ENCODE results near the gene OLA1. TPM values are rescaled to one million over a fixed set of nuclear protein-coding genes. Genes with fewer than 3 reads are reported as not detected.

The OLA1 gene
- total RNA-seq, 1 donor from 2014 or later: 118 TPM

DNA sequence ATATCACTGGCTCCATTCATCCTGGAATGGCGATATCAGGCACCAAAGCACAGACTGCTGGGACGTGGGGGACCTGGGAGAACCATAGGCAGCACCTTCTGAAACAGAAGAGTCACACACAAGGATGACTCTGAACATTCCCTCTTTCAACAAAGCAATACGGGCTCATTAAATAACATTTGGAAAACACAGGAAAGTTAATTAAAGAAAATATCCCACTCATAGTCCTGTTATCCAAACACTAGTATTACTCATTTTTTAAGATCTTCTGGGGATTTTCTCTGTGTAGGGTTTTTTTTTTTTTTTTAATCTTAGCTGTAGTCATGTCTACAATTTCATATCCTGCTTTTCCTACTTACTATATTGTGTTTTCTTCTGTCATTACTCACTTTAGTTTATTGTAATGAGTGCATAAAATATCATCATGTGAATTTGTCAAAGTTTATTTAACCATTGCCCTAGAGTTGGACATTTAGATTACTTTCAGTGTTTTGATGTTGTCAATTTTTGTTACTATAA lies 213.2 kb downstream of the OLA1 start:
- Mint-ChIP-seq H3K27ac (no peak overlapping the region), H3K9me3 (ENCODE audit: low read depth) (no peaks in the 10 kb centered on the region), H3K4me1 (ENCODE audit: low read depth) (peaks cover 6% of the 10 kb centered on the region), H3K36me3 (ENCODE audit: insufficient read depth) (no peaks in the 10 kb centered on the region), H3K4me3 (ENCODE audit: low read depth) (no peak overlapping the region), H3K27me3 (peaks cover 49% of the 10 kb centered on the region)
- TF ChIP-seq, protein P1, sequence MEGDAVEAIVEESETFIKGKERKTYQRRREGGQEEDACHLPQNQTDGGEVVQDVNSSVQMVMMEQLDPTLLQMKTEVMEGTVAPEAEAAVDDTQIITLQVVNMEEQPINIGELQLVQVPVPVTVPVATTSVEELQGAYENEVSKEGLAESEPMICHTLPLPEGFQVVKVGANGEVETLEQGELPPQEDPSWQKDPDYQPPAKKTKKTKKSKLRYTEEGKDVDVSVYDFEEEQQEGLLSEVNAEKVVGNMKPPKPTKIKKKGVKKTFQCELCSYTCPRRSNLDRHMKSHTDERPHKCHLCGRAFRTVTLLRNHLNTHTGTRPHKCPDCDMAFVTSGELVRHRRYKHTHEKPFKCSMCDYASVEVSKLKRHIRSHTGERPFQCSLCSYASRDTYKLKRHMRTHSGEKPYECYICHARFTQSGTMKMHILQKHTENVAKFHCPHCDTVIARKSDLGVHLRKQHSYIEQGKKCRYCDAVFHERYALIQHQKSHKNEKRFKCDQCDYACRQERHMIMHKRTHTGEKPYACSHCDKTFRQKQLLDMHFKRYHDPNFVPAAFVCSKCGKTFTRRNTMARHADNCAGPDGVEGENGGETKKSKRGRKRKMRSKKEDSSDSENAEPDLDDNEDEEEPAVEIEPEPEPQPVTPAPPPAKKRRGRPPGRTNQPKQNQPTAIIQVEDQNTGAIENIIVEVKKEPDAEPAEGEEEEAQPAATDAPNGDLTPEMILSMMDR (IDR thresholded peaks at IDR 0.05; ENCODE audit: unreplicated experiment): no peak
- no peak for DNase-seq (ENCODE audit: low spot score, unreplicated experiment)

DNA sequence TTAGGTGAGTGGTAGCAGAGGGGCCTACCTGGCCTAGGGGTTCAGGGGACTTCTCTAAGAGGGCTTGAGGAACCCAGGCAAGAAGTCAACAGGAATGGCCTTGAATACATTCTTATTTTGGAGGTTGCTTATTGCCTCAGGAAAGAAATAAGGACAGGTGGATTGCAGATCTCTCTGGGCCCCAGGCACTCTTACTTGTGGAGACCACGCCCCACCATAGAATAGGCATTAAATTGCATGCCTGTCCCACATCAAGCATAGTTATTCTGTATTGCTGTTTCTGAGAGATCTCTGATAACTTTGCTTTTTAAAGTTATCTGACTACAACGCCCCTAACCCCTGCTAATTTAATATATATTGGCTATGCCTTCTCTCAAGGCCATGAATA lies 215.2 kb downstream of the OLA1 start:
- peaks cover 6% of the 10 kb centered on the region for H3K4me1 Mint-ChIP-seq (ENCODE audit: low read depth)
- H3K27me3 Mint-ChIP-seq: peaks cover 52% of the 10 kb centered on the region
- H3K9me3 Mint-ChIP-seq (ENCODE audit: low read depth): no peaks in the 10 kb centered on the region
- no peak overlapping the region for H3K4me3 Mint-ChIP-seq (ENCODE audit: low read depth)
- no peaks in the 10 kb centered on the region for H3K36me3 Mint-ChIP-seq (ENCODE audit: insufficient read depth)
- DNase-seq (ENCODE audit: low spot score, unreplicated experiment): no peak
- no peak overlapping the region for H3K27ac Mint-ChIP-seq
- TF ChIP-seq, protein P1 (IDR thresholded peaks at IDR 0.05; ENCODE audit: unreplicated experiment): no peak

DNA sequence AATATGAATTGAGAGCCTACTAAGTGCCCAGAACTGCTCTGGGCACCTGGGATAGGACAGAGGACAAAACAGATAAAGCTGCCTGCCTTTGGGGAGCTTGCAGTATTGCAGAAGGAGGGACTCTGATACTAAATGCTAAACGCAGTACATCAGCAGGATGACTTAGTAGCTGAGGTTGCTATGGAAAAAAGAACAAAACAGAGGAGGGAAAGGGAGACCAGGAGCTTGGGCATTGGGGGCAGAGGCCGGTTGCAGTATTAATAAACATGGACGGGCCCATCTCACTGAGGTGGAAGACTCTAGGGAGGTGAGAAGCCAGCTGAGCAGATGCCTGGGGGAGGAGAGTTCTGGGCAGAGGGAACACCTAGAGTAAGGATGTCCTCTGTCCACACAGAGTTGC lies 217.1 kb downstream of the OLA1 start:
- Mint-ChIP-seq H3K4me3 (ENCODE audit: low read depth) (no peak overlapping the region), H3K4me1 (ENCODE audit: low read depth) (peaks cover 6% of the 10 kb centered on the region), H3K9me3 (ENCODE audit: low read depth) (no peaks in the 10 kb centered on the region), H3K27ac (no peak overlapping the region), H3K27me3 (peaks cover 48% of the 10 kb centered on the region), H3K36me3 (ENCODE audit: insufficient read depth) (no peaks in the 10 kb centered on the region)
- TF ChIP-seq, protein P1 (IDR thresholded peaks at IDR 0.05; ENCODE audit: unreplicated experiment): no peak
- no peak for DNase-seq (ENCODE audit: low spot score, unreplicated experiment)

DNA sequence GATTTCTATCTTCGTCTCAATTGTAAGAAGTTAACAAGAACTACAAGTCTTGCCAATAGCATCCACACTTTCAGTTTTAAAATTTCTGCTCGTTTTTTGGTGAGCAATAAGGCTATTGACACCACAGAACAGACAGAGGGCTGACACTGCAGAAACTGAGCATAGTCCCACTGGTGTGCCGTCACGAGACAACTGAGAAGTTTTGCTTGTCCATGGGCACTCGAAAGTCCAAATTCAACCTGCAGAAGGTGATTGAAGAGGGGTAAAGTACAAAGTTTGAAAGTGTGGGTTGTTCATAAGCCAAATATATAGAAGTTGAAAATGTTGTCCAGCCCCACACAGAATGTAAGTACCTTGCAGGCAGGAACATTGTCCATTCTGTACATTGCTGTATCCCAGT lies 219.4 kb downstream of the OLA1 start:
- Mint-ChIP-seq H3K27me3 (peaks cover 49% of the 10 kb centered on the region), H3K9me3 (ENCODE audit: low read depth) (no peaks in the 10 kb centered on the region), H3K36me3 (ENCODE audit: insufficient read depth) (no peaks in the 10 kb centered on the region), H3K4me3 (ENCODE audit: low read depth) (no peak overlapping the region), H3K4me1 (ENCODE audit: low read depth) (peaks cover 9% of the 10 kb centered on the region), H3K27ac (no peak overlapping the region)
- TF ChIP-seq, protein P1 (IDR thresholded peaks at IDR 0.05; ENCODE audit: unreplicated experiment): no peak
- DNase-seq (ENCODE audit: low spot score, unreplicated experiment): no peak

DNA sequence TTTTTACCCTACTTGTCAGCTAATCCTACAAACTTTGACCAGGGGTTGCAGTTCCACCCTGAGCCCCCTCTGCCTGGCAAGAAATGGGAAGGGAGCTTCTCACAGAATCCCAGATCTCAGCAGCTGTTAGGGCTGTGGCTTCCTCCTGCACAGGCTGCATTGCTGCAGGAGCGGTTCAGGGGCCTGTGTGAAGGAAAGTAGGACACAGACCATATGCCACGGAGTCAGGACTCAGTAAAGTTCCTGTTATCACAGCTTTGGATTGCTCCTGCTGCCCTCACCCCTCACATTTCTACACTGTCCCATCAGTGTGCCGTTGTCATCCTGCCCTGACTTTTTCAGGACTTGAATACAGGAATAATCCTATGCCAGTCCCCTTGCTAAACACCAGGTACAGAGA lies 220.4 kb downstream of the OLA1 start:
- DNase-seq (ENCODE audit: low spot score, unreplicated experiment): no peak
- Mint-ChIP-seq H3K4me3 (ENCODE audit: low read depth) (no peak overlapping the region), H3K9me3 (ENCODE audit: low read depth) (no peaks in the 10 kb centered on the region), H3K4me1 (ENCODE audit: low read depth) (peaks cover 8% of the 10 kb centered on the region), H3K27ac (no peak overlapping the region), H3K36me3 (ENCODE audit: insufficient read depth) (no peaks in the 10 kb centered on the region), H3K27me3 (peaks cover 50% of the 10 kb centered on the region)
- TF ChIP-seq, protein P1 (IDR thresholded peaks at IDR 0.05; ENCODE audit: unreplicated experiment): no peak
